Bronchial epithelial cell (primary cell): ENCODE data around the gene CTNND2. TPM values are rescaled to one million over a fixed set of nuclear protein-coding genes. Genes with fewer than 3 reads are reported as not detected.

Experiments used
- DNase-seq: peaks from one replicate; pipeline ENCODE4 v3.0.0-alpha.2; 2010; ENCODE audit warnings: low read depth
- FAIRE-seq: peaks from 2 replicates; lab custom pipeline; 2011; peaks lifted over from hg19 to GRCh38; lab: Jason Lieb, UNC
- H3K27me3 ChIP-seq: 2 replicates; pipeline ENCODE4 v1.5.1; 2011; ENCODE audit warnings: low read length; ENCODE audit not compliant: control insufficient read depth, insufficient read depth
- H3K36me3 ChIP-seq: 2 replicates; pipeline ENCODE4 v1.5.1; 2011; ENCODE audit warnings: low read length; ENCODE audit not compliant: control insufficient read depth, insufficient read depth
- H3K4me3 ChIP-seq: 2 replicates; pipeline ENCODE4 v1.5.1; 2011; ENCODE audit warnings: mild to moderate bottlenecking, low read depth, low read length, control low read depth
- total RNA-seq: library from RNA; depleted of rRNA; stranded (reverse); fragments of >200 nt; gene quantifications from 2 replicates; pipeline ENCODE4 v1.2.1, GENCODE V29; 2014
- TF ChIP-seq, protein P1 (sequence below): IDR thresholded peaks from 2 replicates; pipeline ENCODE4 v1.5.1; 2011; ENCODE audit warnings: mild to moderate bottlenecking, moderate library complexity, low read length, control low read depth, inconsistent platforms; ENCODE audit not compliant: insufficient read depth, severe bottlenecking

Gene CTNND2
- total RNA-seq, 1 donor from 2014 or later: not detected

DNA sequence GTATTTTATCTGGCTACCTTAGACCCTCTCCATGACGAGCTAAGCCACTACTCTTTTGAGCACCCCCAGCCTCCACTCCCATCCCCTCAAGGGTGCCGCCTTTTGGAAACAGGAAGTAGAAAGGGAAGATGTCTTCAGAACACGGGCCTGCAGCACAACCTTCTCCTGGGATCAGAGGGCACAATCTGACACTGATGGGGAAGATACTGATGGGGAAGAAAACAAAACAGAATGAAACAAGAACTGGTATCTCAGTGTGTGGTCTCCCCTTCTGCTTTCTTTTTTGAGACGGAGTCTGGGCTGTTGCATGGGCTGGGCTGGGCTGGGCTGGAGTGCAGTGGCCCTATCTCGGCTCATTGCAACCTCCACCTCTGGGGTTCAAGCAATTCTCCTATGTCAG, 603.5 kb downstream of the CTNND2 start:
- no peak overlapping the region for H3K4me3 ChIP-seq
- FAIRE-seq: no peak
- H3K36me3 ChIP-seq: no peaks in the 10 kb centered on the region
- TF ChIP-seq, protein P1, sequence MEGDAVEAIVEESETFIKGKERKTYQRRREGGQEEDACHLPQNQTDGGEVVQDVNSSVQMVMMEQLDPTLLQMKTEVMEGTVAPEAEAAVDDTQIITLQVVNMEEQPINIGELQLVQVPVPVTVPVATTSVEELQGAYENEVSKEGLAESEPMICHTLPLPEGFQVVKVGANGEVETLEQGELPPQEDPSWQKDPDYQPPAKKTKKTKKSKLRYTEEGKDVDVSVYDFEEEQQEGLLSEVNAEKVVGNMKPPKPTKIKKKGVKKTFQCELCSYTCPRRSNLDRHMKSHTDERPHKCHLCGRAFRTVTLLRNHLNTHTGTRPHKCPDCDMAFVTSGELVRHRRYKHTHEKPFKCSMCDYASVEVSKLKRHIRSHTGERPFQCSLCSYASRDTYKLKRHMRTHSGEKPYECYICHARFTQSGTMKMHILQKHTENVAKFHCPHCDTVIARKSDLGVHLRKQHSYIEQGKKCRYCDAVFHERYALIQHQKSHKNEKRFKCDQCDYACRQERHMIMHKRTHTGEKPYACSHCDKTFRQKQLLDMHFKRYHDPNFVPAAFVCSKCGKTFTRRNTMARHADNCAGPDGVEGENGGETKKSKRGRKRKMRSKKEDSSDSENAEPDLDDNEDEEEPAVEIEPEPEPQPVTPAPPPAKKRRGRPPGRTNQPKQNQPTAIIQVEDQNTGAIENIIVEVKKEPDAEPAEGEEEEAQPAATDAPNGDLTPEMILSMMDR: no peak
- no peak for DNase-seq
- H3K27me3 ChIP-seq: no peaks in the 10 kb centered on the region

DNA sequence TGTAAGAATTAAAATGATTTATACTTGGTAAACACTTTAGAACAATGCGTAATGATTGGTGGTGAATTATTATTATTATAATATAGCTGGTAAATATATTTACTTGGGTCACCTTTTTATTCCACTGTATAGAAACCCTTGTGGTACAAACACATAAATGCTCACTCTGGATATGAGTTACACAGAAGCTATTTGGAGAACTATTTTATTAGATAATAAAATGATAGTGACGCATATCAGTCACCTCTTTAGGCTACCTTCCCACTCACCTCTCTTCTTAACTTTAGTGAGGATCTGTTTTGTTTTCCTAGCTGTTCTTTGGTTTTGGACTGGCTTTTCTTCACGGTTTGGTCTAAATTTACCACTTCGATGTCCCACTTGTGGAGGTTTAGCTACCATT, 605.4 kb downstream of the CTNND2 start:
- Histone ChIP-seq H3K27me3 (no peaks in the 10 kb centered on the region), H3K4me3 (no peak overlapping the region), H3K36me3 (no peaks in the 10 kb centered on the region)
- FAIRE-seq (no peak), DNase-seq (no peak)
- TF ChIP-seq, protein P1: no peak

DNA sequence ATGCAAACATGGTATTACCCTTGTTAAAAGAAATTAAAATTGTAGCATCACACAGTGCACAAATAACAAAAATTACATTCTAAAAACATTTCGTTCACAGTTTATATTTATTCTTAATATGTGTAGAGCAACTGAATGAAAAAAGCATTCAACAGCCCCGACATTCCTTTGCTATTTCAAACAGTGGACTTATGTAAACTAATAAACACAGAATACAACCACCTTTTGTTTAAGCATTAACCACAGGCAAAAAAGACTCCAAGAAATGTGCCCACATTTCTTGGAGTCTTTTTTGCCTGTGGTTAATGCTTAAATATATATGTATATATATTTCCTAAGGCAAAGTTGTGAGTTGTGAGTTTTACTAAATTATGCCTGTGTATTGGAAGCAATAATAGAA, 610.7 kb downstream of the CTNND2 start:
- Histone ChIP-seq H3K4me3 (no peak overlapping the region), H3K36me3 (no peaks in the 10 kb centered on the region), H3K27me3 (no peaks in the 10 kb centered on the region)
- DNase-seq (no peak), FAIRE-seq (no peak)
- TF ChIP-seq, protein P1: no peak

DNA sequence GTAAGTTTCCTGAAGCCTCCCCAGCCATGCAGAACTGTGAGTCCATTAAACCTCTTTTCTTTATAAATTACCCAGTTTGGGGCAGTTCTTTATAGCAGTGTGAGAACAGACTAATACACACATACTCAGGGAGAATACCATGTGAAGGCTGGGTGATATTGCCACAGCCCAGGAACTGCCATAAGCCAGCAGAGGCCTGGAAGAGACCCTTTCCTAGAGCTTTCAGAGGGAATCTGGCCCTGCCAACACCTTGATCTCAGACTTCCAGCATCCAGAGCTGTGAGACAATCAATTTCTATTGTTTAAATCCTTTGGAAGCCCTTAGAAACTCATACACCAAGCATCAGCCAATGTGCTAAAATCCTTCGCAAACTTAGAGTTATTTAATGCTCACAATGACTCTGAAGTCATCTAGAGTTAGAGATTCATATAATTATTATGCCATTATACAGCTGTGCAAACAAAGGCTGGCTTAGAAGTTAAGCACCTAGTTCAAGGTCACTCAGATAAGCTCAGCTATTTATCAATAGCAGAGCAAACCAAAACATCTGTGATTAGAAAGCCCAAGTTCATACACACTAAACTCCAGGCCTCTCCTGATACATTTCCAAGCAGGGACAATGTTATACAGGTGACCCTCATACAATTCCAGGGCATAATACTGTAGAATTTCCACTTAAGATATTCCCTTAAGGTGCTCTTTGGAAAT, 611.4 kb downstream of the CTNND2 start:
- no peak for FAIRE-seq
- TF ChIP-seq, protein P1: no peak
- Histone ChIP-seq H3K27me3 (no peaks in the 10 kb centered on the region), H3K36me3 (no peaks in the 10 kb centered on the region), H3K4me3 (no peak overlapping the region)
- DNase-seq: no peak

DNA sequence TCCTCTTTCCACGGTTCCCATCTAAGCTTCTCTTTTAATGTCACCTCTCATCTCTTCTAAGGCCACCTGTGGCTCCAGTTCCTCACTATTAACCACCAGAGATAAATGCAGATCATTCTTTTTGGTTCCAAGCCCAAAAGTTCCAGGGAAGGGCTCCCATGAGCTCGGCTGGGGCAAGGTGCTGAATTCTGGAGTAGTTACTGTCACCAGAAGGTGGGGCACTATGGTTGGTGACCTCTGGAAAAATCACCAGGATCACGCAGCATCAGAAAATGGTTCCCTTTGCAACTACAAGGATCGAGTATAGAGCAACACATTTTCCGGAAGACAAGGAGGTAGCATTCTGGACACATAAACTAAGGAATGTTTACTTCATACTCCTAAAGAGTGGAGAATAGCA, 614.5 kb downstream of the CTNND2 start:
- FAIRE-seq: no peak
- Histone ChIP-seq H3K4me3 (no peak overlapping the region), H3K36me3 (no peaks in the 10 kb centered on the region), H3K27me3 (no peaks in the 10 kb centered on the region)
- DNase-seq: no peak
- TF ChIP-seq, protein P1: no peak

DNA sequence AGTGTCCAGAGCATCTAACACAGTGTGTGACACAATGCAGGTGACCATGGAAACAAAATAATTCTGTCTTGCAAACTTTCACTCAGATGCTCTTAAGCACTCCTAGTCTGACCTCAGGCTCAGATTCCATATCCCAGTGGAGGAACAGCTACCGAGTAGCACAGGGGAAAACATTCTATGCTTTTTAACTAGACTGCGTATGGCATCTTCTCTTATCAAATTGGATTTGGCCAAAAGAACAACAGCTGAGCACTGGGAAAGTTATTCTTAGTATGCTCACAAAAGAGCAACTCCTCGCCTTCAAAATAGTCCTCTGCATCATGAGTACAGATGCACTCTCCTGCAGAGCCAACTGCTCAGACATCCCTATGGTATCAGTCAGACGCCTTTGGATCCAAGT, 615.0 kb downstream of the CTNND2 start:
- TF ChIP-seq, protein P1: no peak
- H3K27me3 ChIP-seq: no peaks in the 10 kb centered on the region
- no peak overlapping the region for H3K4me3 ChIP-seq
- DNase-seq (no peak), FAIRE-seq (no peak)
- no peaks in the 10 kb centered on the region for H3K36me3 ChIP-seq
